ENCODE results near the gene MAP3K15. TPM values are rescaled to one million over a fixed set of nuclear protein-coding genes. Genes with fewer than 3 reads are reported as not detected.

The MAP3K15 gene
- total RNA-seq, 4 donors from 2014 or later: not detected

DNA sequence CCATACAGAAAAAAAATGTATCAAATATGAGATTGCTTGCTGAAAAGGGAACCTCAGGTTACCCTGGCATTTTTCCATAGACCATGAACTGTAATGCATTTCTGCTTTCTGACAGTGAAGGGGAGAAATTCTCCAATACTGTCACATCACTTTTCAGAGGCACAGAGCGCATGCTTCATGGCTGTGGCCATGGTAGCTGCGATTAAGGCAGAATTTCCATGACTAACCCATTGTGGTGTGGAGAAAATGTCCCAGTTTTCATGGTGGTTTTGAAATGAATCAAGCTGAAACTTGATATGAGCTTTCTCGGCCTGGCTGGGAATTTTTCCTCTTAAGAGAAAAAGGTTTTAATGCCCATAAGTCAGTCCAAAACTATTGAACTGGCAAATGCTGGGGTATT is 39.5 kb upstream of the MAP3K15 start:
- no peak overlapping the region for H3K4me3 ChIP-seq
- no peaks in the 10 kb centered on the region for H3K27me3 ChIP-seq
- H3K27ac ChIP-seq: no peak overlapping the region
- WGBS, 2 donors: 50 to 92% methylated on average over 2 to 3 of the region's 3 CpGs
- no peak for DNase-seq
- no peaks in the 10 kb centered on the region for H3K4me1 ChIP-seq
- H3K9me3 ChIP-seq: no peaks in the 10 kb centered on the region
- intact Hi-C loops (cut with DNase I): no loop called here
- H3K36me3 ChIP-seq: no peaks in the 10 kb centered on the region
- TF ChIP-seq, protein P1, sequence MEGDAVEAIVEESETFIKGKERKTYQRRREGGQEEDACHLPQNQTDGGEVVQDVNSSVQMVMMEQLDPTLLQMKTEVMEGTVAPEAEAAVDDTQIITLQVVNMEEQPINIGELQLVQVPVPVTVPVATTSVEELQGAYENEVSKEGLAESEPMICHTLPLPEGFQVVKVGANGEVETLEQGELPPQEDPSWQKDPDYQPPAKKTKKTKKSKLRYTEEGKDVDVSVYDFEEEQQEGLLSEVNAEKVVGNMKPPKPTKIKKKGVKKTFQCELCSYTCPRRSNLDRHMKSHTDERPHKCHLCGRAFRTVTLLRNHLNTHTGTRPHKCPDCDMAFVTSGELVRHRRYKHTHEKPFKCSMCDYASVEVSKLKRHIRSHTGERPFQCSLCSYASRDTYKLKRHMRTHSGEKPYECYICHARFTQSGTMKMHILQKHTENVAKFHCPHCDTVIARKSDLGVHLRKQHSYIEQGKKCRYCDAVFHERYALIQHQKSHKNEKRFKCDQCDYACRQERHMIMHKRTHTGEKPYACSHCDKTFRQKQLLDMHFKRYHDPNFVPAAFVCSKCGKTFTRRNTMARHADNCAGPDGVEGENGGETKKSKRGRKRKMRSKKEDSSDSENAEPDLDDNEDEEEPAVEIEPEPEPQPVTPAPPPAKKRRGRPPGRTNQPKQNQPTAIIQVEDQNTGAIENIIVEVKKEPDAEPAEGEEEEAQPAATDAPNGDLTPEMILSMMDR (IDR thresholded peaks at IDR 0.05): no peak
- no peak for TF ChIP-seq POLR2A (IDR thresholded peaks at IDR 0.05)

DNA sequence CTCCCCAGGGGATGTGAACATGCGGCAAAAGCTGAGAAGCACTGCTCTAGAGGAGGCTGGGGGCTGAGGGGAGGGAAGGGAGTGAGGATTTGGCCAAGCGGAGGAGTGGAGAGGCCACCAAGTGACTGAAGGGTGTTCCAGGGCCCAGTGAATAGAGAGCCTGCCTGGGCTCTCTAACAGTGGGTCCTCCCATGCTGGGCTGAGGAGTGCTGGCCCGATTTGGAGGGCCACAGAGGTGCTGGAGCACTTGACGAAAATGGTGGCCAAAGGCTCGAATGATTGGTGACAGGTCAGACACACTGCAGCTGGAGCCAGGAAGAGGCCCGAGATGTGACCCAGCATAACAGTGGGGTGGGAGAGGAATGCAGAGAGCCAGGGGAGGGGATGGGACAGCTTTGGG is 37.5 kb upstream of the MAP3K15 start:
- H3K9me3 ChIP-seq: no peaks in the 10 kb centered on the region
- intact Hi-C loops (cut with DNase I): no loop called here
- 71 to 80% methylated on average over 2 to 6 of the region's 6 CpGs for WGBS, 2 donors
- no peak overlapping the region for H3K4me3 ChIP-seq
- H3K27me3 ChIP-seq: no peaks in the 10 kb centered on the region
- H3K27ac ChIP-seq: no peak overlapping the region
- DNase-seq: no peak
- TF ChIP-seq, protein P1 (IDR thresholded peaks at IDR 0.05): no peak
- no peak for TF ChIP-seq POLR2A (IDR thresholded peaks at IDR 0.05)
- H3K36me3 ChIP-seq: no peaks in the 10 kb centered on the region
- no peaks in the 10 kb centered on the region for H3K4me1 ChIP-seq

DNA sequence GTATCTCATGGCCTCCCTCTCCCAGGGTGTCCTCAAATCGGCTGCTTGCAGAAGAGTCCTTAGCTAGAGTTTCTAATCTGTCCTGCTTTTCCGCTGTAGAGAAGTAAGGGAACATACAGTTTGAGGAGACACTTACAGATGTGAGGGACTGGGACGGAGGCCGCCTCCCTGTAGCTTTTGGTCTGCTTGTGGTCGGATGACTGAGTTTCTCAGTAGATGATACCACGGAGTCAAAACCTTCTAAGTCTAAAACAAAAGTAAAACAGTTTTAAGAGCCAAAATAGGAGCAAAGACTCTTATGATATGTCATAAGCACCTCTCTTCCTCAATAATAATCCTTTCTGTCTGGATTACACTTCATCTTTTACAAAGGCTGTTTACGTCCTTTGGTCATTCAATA is 34.5 kb upstream of the MAP3K15 start:
- TF ChIP-seq, protein P1 (IDR thresholded peaks at IDR 0.05): no peak
- TF ChIP-seq POLR2A (IDR thresholded peaks at IDR 0.05): no peak
- no peak overlapping the region for H3K4me3 ChIP-seq
- H3K9me3 ChIP-seq: no peaks in the 10 kb centered on the region
- WGBS, 2 donors: 77 to 79% methylated on average over 4 to 7 of the region's 7 CpGs
- no peak for DNase-seq
- no peaks in the 10 kb centered on the region for H3K36me3 ChIP-seq
- intact Hi-C loops (cut with DNase I): no loop called here
- H3K27me3 ChIP-seq: no peaks in the 10 kb centered on the region
- no peak overlapping the region for H3K27ac ChIP-seq
- no peaks in the 10 kb centered on the region for H3K4me1 ChIP-seq

GRCh38 chrX:19548934-19549333 is 33.6 kb upstream of the MAP3K15 start:
- Histone ChIP-seq H3K4me1 (no peaks in the 10 kb centered on the region), H3K9me3 (no peaks in the 10 kb centered on the region), H3K27ac (no peak overlapping the region), H3K36me3 (no peaks in the 10 kb centered on the region), H3K4me3 (no peak overlapping the region), H3K27me3 (no peaks in the 10 kb centered on the region)
- intact Hi-C loops (cut with DNase I): no loop called here
- WGBS, 2 donors: 82 to 84% methylated on average over 5 to 6 of the region's 6 CpGs
- DNase-seq: no peak
- TF ChIP-seq, protein P1 (IDR thresholded peaks at IDR 0.05): no peak
- no peak for TF ChIP-seq POLR2A (IDR thresholded peaks at IDR 0.05)

DNA sequence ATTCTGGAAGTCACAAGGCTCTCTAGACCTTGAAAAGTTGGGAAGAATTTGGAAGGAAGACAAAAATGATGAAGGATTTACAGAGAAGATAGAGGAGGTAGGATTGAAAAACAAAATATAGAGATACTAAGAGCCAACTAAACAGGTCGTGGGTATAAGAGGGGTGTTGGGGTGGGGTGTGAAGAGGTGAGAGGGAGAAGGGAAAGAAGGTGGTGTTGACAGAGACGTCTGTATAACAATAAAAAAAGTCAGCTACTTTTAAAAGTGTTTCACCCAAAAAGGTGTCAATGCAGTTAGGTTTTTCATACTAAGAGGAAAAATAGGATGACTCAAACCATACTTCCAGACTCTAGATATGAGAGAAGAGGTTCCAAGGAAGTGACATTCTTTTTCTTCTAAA is 33.0 kb upstream of the MAP3K15 start:
- no peak for TF ChIP-seq POLR2A (IDR thresholded peaks at IDR 0.05)
- TF ChIP-seq, protein P1 (IDR thresholded peaks at IDR 0.05): no peak
- Histone ChIP-seq H3K27me3 (no peaks in the 10 kb centered on the region), H3K36me3 (no peaks in the 10 kb centered on the region), H3K4me3 (no peak overlapping the region), H3K27ac (no peak overlapping the region), H3K9me3 (no peaks in the 10 kb centered on the region), H3K4me1 (no peaks in the 10 kb centered on the region)
- intact Hi-C loops (cut with DNase I): no loop called here
- WGBS, 2 donors: 37 to 51% methylated on average over 2 of the region's 2 CpGs
- no peak for DNase-seq

Measured in esophagus squamous epithelium (tissue), 5 donors.